Measurements from ENCODE around the gene NR6A1. TPM values are rescaled to one million over a fixed set of nuclear protein-coding genes. Genes with fewer than 3 reads are reported as not detected.

The NR6A1 gene
- total RNA-seq, 4 donors from 2014 or later, result 9.7 to 14.6 (median 12.5) TPM

DNA sequence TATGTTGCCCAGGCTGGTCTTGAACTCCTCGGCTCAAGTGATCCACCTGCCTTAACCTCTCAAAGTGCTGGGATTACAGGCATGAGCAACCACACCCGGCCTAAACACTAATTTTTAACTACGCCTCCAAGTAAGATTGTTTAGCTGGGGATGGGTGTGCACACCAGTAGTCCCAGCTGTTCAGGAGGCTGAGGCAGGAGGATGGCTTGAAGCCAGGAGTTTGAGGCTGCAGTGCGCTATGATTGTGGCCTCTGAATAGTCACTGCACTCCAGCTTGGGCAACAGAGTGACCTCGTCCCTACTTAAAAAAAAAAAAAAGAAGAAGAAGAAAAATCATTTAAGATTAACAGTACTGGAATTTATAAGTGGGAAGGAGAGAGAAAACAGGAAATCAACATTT lies 173.1 kb downstream of the NR6A1 start:
- in situ Hi-C loops (cut with MboI; ENCODE audit: low pct_ligation_motif_present in 1 of 4, low pct_unique_long_range_greater_than_20kb in 1 of 4, low sequenced_read_pairs in 3 of 4) (no loop called here), intact Hi-C loops (cut with DNase I; ENCODE audit: low total_unique reads) (no loop called here)
- WGBS, 2 donors (ENCODE audit: low coverage in 1 of 2), result 82% methylated on average over 5 of the region's 5 CpGs; no CpG with 5 or more reads in 1 of the 2 donors
- TF ChIP-seq, protein P1, sequence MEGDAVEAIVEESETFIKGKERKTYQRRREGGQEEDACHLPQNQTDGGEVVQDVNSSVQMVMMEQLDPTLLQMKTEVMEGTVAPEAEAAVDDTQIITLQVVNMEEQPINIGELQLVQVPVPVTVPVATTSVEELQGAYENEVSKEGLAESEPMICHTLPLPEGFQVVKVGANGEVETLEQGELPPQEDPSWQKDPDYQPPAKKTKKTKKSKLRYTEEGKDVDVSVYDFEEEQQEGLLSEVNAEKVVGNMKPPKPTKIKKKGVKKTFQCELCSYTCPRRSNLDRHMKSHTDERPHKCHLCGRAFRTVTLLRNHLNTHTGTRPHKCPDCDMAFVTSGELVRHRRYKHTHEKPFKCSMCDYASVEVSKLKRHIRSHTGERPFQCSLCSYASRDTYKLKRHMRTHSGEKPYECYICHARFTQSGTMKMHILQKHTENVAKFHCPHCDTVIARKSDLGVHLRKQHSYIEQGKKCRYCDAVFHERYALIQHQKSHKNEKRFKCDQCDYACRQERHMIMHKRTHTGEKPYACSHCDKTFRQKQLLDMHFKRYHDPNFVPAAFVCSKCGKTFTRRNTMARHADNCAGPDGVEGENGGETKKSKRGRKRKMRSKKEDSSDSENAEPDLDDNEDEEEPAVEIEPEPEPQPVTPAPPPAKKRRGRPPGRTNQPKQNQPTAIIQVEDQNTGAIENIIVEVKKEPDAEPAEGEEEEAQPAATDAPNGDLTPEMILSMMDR (IDR thresholded peaks at IDR 0.05), result no peak
- TF ChIP-seq POLR2AphosphoS5 (IDR thresholded peaks at IDR 0.05) (no peak), POLR2A (IDR thresholded peaks at IDR 0.05) (no peak), EP300 (IDR thresholded peaks at IDR 0.05; ENCODE audit: low read depth) (no peak)
- H3K4me1 ChIP-seq, result peaks cover 3 to 34% (median 17%) of the 10 kb centered on the region in 4 donors
- H3K9me3 ChIP-seq, result no peaks in the 10 kb centered on the region
- no peak for DNase-seq
- no peak overlapping the region for H3K4me3 ChIP-seq
- no peaks in the 10 kb centered on the region for H3K27me3 ChIP-seq
- no peak overlapping the region for H3K27ac ChIP-seq
- H3K36me3 ChIP-seq, result no peaks in the 10 kb centered on the region

DNA sequence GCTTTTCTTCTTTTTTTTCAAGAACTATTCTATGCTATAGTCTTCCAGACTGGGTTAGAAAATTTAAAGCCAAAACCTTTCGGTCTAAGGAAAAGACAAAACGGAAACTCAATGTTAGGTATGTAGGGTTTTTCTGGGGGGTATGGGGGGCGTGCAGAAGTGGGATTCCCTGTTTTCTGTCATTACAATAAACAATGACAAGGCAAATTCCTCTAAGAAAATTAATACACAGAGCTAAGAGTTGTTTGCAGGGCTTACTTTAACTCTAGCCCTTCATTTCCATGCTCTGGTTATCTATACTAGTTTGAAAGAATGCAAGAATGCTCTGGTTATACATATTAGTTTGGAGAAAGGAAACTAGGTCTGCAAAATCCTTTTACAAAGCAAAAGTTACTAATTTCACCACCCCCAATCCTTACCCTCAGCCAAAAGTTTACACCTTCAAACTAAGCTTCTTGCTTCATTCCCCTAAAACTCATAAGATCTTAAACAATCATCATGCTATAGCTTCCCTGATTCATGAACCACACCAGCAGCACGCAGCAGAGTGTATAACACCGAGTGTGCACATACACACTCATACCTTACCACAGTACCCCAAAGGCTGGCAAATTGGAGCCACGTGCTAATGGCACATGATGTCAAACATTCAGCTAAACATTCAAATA lies 174.8 kb downstream of the NR6A1 start:
- H3K27ac ChIP-seq, result no peak overlapping the region
- 80 to 83% methylated on average over 3 to 6 of the region's 6 CpGs for WGBS, 2 donors (ENCODE audit: low coverage in 1 of 2)
- TF ChIP-seq EP300 (IDR thresholded peaks at IDR 0.05; ENCODE audit: low read depth) (no peak), POLR2A (IDR thresholded peaks at IDR 0.05) (no peak), POLR2AphosphoS5 (IDR thresholded peaks at IDR 0.05) (no peak)
- TF ChIP-seq, protein P1 (IDR thresholded peaks at IDR 0.05), result no peak
- no peaks in the 10 kb centered on the region for H3K27me3 ChIP-seq
- in situ Hi-C loops (cut with MboI; ENCODE audit: low pct_ligation_motif_present in 1 of 4, low pct_unique_long_range_greater_than_20kb in 1 of 4, low sequenced_read_pairs in 3 of 4) (no loop called here), intact Hi-C loops (cut with DNase I; ENCODE audit: low total_unique reads) (no loop called here)
- H3K9me3 ChIP-seq, result no peaks in the 10 kb centered on the region
- no peak for DNase-seq
- no peak overlapping the region for H3K4me3 ChIP-seq
- no peaks in the 10 kb centered on the region for H3K36me3 ChIP-seq
- peaks cover 3 to 40% (median 17%) of the 10 kb centered on the region in 4 donors for H3K4me1 ChIP-seq

DNA sequence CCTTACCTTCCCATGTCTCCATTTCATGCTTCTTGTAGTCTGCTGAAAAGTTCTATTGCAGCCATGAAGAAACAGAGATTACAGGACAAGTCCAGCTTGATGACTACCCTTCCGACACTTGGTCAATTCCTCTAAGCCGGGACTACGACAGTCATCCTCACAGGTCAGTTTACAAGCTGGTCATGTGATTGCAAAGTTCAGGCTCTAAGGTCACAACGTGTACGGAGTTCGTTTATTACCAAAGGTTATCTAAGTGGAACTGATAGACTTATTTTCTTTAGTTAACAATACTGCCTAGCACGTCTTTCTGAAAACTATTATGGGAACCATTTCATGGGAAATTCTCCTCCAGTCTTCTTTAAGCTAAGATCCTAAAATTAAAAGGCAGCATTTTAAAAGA lies 175.4 kb downstream of the NR6A1 start:
- DNase-seq, result peak; percentile 19
- intact Hi-C loops (cut with DNase I; ENCODE audit: low total_unique reads) (no loop called here), in situ Hi-C loops (cut with MboI; ENCODE audit: low pct_ligation_motif_present in 1 of 4, low pct_unique_long_range_greater_than_20kb in 1 of 4, low sequenced_read_pairs in 3 of 4) (no loop called here)
- H3K4me1 ChIP-seq, result peaks cover 3 to 45% (median 17%) of the 10 kb centered on the region in 4 donors
- H3K27ac ChIP-seq, result no peak overlapping the region
- H3K4me3 ChIP-seq, result no peak overlapping the region
- no peak for TF ChIP-seq POLR2AphosphoS5 (IDR thresholded peaks at IDR 0.05)
- no peak for TF ChIP-seq POLR2A (IDR thresholded peaks at IDR 0.05)
- TF ChIP-seq, protein P1 (IDR thresholded peaks at IDR 0.05), result no peak
- TF ChIP-seq EP300 (IDR thresholded peaks at IDR 0.05; ENCODE audit: low read depth), result no peak
- H3K9me3 ChIP-seq, result no peaks in the 10 kb centered on the region
- WGBS, 2 donors (ENCODE audit: low coverage in 1 of 2), result 53 to 54% methylated on average over 4 to 7 of the region's 7 CpGs
- no peaks in the 10 kb centered on the region for H3K36me3 ChIP-seq
- no peaks in the 10 kb centered on the region for H3K27me3 ChIP-seq

DNA sequence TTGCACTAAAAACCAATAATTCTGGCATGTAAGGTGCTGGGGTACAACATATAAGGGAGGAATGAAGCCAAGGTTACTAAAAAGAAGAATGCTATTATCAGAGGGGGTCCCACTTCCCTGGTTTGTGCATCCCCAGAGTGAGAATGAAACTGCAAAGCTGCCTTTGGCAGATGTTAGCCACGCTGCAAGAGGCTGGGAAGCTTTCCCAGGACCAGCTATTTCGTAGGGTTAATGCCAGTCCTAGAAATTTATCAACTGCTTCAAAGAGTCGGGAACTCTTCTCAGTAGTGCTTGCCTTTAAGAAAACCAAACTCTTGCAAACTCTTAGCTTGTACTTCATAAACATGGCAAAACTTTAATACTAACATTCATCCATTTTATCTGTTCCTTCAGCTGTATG lies 176.4 kb downstream of the NR6A1 start:
- TF ChIP-seq EP300 (IDR thresholded peaks at IDR 0.05; ENCODE audit: low read depth) (no peak), POLR2A (IDR thresholded peaks at IDR 0.05) (no peak), POLR2AphosphoS5 (IDR thresholded peaks at IDR 0.05) (no peak)
- TF ChIP-seq, protein P1 (IDR thresholded peaks at IDR 0.05), result no peak
- no peaks in the 10 kb centered on the region for H3K27me3 ChIP-seq
- no peak overlapping the region for H3K27ac ChIP-seq
- H3K4me3 ChIP-seq, result no peak overlapping the region
- no peaks in the 10 kb centered on the region for H3K36me3 ChIP-seq
- in situ Hi-C loops (cut with MboI; ENCODE audit: low pct_ligation_motif_present in 1 of 4, low pct_unique_long_range_greater_than_20kb in 1 of 4, low sequenced_read_pairs in 3 of 4) (no loop called here), intact Hi-C loops (cut with DNase I; ENCODE audit: low total_unique reads) (no loop called here)
- peaks cover 3 to 49% (median 17%) of the 10 kb centered on the region in 4 donors for H3K4me1 ChIP-seq
- WGBS, 2 donors (ENCODE audit: low coverage in 1 of 2), result 33 to 47% methylated on average over 1 to 3 of the region's 3 CpGs
- DNase-seq, result no peak
- H3K9me3 ChIP-seq, result no peaks in the 10 kb centered on the region
